SK-N-SH (cell line): ENCODE measurements around the gene PDK2.

Experiments used
- GABPA ChIP-seq: IDR thresholded peaks from 2 replicates; pipeline ENCODE4 v1.4.0; 2012; ENCODE audit warnings: low read depth, mild to moderate bottlenecking
- TF ChIP-seq, protein P1 (sequence below): IDR thresholded peaks from 2 replicates; pipeline ENCODE4 v1.6.1; 2012; ENCODE audit warnings: mild to moderate bottlenecking, low read depth, low read length, moderate library complexity
- TF ChIP-seq, protein P2 (sequence below): fragments of 200-600 bp; sonication (generic); IDR thresholded peaks from 2 replicates; pipeline ENCODE4 v1.6.1; 2017; ENCODE audit warnings: antibody characterized with exemption, mild to moderate bottlenecking, moderate library complexity
- TF ChIP-seq, protein P3 (sequence below): IDR thresholded peaks from 2 replicates; pipeline ENCODE4 v1.4.0; 2012; ENCODE audit warnings: low read depth
- TF ChIP-seq, protein P4 (sequence below): fragments of 150-350 bp; IDR thresholded peaks from 2 replicates; pipeline ENCODE4 v1.6.1; 2017; ENCODE audit warnings: antibody characterized with exemption, low read length, low read depth, borderline replicate concordance

DNA sequence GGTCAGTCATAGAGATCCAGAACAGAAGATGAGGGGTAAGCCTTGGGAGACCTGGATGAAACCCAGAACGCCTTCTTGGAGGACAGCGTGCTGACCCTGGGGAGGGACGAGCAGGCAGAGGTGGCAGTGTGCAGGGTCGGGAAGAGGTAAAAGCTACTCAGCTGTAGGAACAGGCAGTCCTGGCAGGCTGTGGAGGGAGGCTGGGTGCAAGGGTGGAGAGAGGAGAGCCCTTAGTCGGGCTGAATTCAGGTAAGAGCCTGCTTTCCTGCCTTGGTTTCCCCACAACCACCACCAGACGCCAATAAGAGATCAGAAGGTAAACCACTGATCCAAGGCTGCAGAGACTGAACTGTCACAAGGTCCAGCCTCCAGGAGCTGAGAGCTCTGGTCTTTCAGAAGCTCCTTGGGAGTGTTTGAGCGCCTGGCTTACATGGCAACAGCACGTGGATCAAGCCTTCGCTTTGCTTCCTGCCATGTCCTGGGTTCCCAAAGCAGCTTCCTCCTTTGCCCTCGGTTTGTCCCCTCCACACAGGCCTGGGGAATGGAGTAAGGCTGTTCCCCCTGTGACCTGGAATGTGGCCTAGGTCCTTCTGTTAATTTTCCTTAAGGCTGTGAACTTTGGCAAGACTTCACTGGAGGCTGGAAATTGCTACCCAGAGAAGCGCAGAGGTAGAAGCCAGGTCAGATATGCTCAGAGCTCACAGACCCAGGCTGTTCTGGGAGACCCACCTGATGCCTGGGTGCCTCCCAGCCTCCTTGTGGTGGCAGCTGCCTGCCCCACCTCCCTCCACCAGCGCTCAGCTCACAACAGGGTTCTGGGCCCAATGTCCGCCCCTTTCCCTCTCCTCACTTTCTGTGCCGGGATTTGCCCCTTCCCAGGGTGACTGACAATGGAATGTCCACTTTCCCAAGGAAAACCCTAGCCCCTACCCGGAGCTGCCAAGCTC is 3.9 kb upstream of the PDK2 start:
- TF ChIP-seq, protein P1, sequence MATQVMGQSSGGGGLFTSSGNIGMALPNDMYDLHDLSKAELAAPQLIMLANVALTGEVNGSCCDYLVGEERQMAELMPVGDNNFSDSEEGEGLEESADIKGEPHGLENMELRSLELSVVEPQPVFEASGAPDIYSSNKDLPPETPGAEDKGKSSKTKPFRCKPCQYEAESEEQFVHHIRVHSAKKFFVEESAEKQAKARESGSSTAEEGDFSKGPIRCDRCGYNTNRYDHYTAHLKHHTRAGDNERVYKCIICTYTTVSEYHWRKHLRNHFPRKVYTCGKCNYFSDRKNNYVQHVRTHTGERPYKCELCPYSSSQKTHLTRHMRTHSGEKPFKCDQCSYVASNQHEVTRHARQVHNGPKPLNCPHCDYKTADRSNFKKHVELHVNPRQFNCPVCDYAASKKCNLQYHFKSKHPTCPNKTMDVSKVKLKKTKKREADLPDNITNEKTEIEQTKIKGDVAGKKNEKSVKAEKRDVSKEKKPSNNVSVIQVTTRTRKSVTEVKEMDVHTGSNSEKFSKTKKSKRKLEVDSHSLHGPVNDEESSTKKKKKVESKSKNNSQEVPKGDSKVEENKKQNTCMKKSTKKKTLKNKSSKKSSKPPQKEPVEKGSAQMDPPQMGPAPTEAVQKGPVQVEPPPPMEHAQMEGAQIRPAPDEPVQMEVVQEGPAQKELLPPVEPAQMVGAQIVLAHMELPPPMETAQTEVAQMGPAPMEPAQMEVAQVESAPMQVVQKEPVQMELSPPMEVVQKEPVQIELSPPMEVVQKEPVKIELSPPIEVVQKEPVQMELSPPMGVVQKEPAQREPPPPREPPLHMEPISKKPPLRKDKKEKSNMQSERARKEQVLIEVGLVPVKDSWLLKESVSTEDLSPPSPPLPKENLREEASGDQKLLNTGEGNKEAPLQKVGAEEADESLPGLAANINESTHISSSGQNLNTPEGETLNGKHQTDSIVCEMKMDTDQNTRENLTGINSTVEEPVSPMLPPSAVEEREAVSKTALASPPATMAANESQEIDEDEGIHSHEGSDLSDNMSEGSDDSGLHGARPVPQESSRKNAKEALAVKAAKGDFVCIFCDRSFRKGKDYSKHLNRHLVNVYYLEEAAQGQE: no peak
- TF ChIP-seq, protein P2, sequence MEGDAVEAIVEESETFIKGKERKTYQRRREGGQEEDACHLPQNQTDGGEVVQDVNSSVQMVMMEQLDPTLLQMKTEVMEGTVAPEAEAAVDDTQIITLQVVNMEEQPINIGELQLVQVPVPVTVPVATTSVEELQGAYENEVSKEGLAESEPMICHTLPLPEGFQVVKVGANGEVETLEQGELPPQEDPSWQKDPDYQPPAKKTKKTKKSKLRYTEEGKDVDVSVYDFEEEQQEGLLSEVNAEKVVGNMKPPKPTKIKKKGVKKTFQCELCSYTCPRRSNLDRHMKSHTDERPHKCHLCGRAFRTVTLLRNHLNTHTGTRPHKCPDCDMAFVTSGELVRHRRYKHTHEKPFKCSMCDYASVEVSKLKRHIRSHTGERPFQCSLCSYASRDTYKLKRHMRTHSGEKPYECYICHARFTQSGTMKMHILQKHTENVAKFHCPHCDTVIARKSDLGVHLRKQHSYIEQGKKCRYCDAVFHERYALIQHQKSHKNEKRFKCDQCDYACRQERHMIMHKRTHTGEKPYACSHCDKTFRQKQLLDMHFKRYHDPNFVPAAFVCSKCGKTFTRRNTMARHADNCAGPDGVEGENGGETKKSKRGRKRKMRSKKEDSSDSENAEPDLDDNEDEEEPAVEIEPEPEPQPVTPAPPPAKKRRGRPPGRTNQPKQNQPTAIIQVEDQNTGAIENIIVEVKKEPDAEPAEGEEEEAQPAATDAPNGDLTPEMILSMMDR: no peak
- TF ChIP-seq GABPA: no peak
- TF ChIP-seq, protein P3, sequence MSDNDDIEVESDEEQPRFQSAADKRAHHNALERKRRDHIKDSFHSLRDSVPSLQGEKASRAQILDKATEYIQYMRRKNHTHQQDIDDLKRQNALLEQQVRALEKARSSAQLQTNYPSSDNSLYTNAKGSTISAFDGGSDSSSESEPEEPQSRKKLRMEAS: no peak
- TF ChIP-seq, protein P4, sequence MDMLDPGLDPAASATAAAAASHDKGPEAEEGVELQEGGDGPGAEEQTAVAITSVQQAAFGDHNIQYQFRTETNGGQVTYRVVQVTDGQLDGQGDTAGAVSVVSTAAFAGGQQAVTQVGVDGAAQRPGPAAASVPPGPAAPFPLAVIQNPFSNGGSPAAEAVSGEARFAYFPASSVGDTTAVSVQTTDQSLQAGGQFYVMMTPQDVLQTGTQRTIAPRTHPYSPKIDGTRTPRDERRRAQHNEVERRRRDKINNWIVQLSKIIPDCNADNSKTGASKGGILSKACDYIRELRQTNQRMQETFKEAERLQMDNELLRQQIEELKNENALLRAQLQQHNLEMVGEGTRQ: no peak
